ENCODE data around the gene ADGB.

DNA sequence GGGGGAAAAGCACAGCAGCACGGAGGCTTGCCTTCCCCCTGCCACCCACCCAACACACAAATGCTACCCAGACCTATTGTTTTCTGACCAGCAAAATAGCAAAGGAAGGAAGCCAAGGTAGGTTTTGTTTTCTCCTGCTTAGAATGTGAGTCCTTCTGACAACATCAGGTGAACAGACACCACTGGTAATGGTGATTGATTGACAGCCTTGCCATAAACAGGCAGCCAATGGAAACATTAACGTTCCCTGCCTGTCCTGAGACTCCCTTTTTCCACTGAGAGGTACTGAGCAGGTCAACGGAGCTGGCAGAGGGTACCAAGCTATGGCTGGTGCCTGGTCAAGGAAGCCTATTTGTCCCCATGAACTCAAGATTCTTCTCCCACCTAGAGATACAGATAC is 234.4 kb downstream of the ADGB start:
- TF ChIP-seq CTCF (IDR thresholded peaks at IDR 0.05; ENCODE audit: low read depth, low read length, missing input control) (no peak), REST (IDR thresholded peaks at IDR 0.05) (no peak), YY1 (IDR thresholded peaks at IDR 0.05) (no peak), RAD21 (IDR thresholded peaks at IDR 0.05) (no peak), HNF4A (conservative IDR thresholded peaks at IDR 0.05) (no peak), JUND (IDR thresholded peaks at IDR 0.05) (no peak), GABPA (IDR thresholded peaks at IDR 0.05 in 1 of 2, conservative IDR thresholded peaks at IDR 0.05 in 1 of 2) (no peak)
